NCI-H2107 (cell line): Measurements from ENCODE around the gene SNX20.

Source experiments
- DNase-seq: peaks from one replicate; lab custom pipeline; 2025; lab: John Stamatoyannopoulos, UW

SNX20 gene

GRCh38 chr16:50635505-50636392 is 45.4 kb downstream of the SNX20 start:
- DNase-seq = no peak

- DNase-seq = no peak
These were observed 46.2 kb downstream of the SNX20 start for GRCh38 chr16:50634947-50635346.

- DNase-seq = no peak
These were observed 47.0 kb downstream of the SNX20 start for GRCh38 chr16:50634090-50634489.

GRCh38 chr16:50632927-50633800 is 47.9 kb downstream of the SNX20 start:
- DNase-seq = no peak

- no peak for DNase-seq
These were observed 49.0 kb downstream of the SNX20 start for GRCh38 chr16:50631985-50632576.

GRCh38 chr16:50631249-50631984 is 49.7 kb downstream of the SNX20 start:
- no peak for DNase-seq

GRCh38 chr16:50630394-50631020 is 50.6 kb downstream of the SNX20 start:
- no peak for DNase-seq

GRCh38 chr16:50629334-50629733 is 51.8 kb downstream of the SNX20 start:
- no peak for DNase-seq

- no peak for DNase-seq
These were observed 52.8 kb downstream of the SNX20 start for GRCh38 chr16:50628156-50628802.

- no peak for DNase-seq
These were observed 53.7 kb downstream of the SNX20 start for GRCh38 chr16:50627419-50627818.

GRCh38 chr16:50626868-50627267 is 54.2 kb downstream of the SNX20 start:
- DNase-seq = no peak

GRCh38 chr16:50625374-50625773 is 55.7 kb downstream of the SNX20 start:
- no peak for DNase-seq

GRCh38 chr16:50624449-50624970 is 56.6 kb downstream of the SNX20 start:
- no peak for DNase-seq

- DNase-seq = no peak
These were observed 58.3 kb downstream of the SNX20 start for GRCh38 chr16:50622643-50623369.

GRCh38 chr16:50622029-50622428 is 59.1 kb downstream of the SNX20 start:
- DNase-seq = no peak
